ENCODE data around the gene CIDEB.

GRCh38 chr14:24255931-24256711 is 51.7 kb downstream of the CIDEB start:
- TF ChIP-seq POLR2A (IDR thresholded peaks at IDR 0.05) (no peak), CTCF (IDR thresholded peaks at IDR 0.05) (no peak)

Measured in heart left ventricle (tissue), 13 donors.